ENCODE measurements around the gene KRT16. TPM values are rescaled to one million over a fixed set of nuclear protein-coding genes. Genes with fewer than 3 reads are reported as not detected.
"Not testable (repeated sequence)": the region's sequence is repeated elsewhere in the genome, so short reads cannot be mapped to it uniquely, and the experiment has no call there.

Gene KRT16
- total RNA-seq, 1 donor, result not detected

DNA sequence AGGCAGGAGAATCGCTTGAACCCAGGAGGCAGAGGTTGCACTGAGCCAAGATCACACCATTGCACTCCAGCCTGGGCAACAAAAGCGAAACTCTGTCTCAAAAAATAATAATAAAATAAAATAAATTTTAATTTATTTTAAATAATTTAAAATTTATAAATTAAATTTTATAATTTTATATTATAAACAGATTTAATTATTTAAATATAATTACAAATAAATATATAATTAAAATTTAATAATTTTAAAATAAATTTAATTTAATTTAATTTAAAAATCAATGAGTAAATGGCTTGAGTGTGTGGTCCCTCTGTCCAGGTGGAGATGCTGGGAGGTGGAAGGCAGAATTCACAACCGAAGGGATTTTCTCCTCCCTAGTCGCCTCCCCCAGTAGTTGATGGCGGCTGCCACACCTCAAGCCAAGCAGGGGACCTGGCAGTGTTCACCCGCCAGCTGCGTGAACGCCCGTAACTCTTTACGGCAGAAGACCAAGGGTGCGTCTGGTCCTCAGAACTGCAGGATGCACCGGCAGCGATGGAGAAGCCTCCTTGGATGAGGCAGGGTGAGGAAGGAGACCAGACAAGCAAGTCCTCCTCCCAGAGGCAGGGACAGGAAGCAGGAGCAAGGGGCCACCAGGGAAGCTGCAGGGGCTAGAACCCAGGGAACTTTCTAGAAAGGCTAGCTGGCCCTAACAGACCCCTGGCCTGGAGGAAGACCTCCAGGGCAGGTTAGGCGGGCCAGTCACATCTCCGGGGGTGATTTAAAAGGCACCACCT, 34.7 kb upstream of the KRT16 start:
- TF ChIP-seq, protein P1, sequence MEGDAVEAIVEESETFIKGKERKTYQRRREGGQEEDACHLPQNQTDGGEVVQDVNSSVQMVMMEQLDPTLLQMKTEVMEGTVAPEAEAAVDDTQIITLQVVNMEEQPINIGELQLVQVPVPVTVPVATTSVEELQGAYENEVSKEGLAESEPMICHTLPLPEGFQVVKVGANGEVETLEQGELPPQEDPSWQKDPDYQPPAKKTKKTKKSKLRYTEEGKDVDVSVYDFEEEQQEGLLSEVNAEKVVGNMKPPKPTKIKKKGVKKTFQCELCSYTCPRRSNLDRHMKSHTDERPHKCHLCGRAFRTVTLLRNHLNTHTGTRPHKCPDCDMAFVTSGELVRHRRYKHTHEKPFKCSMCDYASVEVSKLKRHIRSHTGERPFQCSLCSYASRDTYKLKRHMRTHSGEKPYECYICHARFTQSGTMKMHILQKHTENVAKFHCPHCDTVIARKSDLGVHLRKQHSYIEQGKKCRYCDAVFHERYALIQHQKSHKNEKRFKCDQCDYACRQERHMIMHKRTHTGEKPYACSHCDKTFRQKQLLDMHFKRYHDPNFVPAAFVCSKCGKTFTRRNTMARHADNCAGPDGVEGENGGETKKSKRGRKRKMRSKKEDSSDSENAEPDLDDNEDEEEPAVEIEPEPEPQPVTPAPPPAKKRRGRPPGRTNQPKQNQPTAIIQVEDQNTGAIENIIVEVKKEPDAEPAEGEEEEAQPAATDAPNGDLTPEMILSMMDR (IDR thresholded peaks at IDR 0.05; ENCODE audit: insufficient read depth, low read depth, low read length), result no peak
- DNase-seq (ENCODE audit: low read depth), result no peak
- H3K4me3 ChIP-seq (ENCODE audit: low read depth, low read length), result no peak overlapping the region

- no peak overlapping the region for H3K4me3 ChIP-seq (ENCODE audit: low read depth, low read length)
- TF ChIP-seq, protein P1 (IDR thresholded peaks at IDR 0.05; ENCODE audit: insufficient read depth, low read depth, low read length), result no peak
- no peak for DNase-seq (ENCODE audit: low read depth)
Observed at GRCh38 chr17:41642252-41643156, 29.9 kb upstream of the KRT16 start.

DNA sequence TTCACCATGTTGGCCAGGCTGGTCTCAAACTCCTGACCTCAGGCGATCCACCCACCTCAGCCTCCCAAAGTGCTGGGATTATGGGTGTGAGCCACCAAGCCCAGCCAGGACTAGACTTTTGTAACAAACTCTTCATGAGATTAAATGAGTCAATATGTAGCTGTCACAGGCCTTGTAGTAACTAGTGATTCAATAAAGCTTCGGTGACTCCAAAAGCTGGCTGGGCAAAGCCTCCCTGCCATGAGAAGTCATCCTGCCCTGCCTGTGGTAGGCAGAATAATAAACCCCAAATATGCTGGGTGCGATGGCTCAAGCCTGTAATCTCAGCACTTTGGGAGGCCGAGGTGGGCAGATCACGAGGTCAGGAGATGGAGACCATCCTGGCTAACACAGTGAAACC, 28.0 kb upstream of the KRT16 start:
- not testable (repeated sequence) for H3K4me3 ChIP-seq (ENCODE audit: low read depth, low read length); DNase-seq (ENCODE audit: low read depth)

DNA sequence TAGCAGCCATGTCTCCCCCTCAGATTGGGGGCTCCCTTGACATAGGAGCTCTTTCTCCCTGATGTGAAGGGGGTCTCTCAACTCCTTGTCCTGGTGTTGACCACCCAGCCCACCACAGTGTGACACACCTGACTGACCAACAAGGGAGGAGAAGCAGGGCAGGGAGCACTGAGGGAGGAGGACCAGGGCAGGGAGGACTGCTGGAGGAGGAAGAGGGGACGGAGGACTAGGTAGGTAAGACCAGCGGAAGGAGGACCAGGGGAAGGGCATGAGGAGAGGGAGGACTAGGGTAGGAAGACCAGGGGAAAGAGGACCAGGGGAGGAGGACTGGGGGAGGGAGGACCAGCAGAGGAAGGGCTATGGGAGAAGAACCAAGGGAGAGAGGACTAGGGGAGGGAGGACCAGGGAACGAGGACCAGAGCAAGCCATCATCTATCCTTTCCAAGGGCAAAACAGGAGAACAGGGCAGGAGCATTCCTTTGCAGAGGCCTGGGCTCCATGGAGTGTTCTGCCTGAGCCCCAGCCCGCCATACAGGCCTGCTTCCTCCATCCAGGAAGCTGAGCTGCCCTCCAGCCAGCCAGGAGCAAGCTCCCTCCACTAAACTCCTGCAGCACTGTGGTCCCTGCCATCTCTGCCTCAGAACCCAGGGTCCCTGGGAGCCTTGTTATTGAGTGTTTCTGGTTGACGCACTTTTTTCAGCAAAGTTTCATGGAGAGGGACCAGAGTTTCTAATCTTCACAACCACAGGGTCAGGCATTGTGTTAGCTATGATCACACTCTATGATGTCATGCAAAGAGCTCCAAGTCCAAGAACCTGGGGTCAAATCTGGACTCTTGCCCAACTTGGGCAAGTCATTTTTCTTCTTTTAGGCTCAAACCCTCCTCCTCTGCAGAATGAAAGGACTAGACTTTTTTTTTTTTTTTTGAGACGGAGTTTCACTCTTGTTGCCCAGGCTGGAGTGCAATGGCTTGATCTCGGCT, 27.2 kb upstream of the KRT16 start:
- TF ChIP-seq, protein P1 (IDR thresholded peaks at IDR 0.05; ENCODE audit: insufficient read depth, low read depth, low read length), result no peak
- no peak for DNase-seq (ENCODE audit: low read depth)
- no peak overlapping the region for H3K4me3 ChIP-seq (ENCODE audit: low read depth, low read length)

- no peak for DNase-seq (ENCODE audit: low read depth)
Observed at GRCh38 chr17:41638941-41639340, 26.4 kb upstream of the KRT16 start.

GRCh38 chr17:41638194-41638593, 25.6 kb upstream of the KRT16 start:
- no peak for DNase-seq (ENCODE audit: low read depth)
- TF ChIP-seq, protein P1 (IDR thresholded peaks at IDR 0.05; ENCODE audit: insufficient read depth, low read depth, low read length), result no peak
- no peak overlapping the region for H3K4me3 ChIP-seq (ENCODE audit: low read depth, low read length)

More at GRCh38 chr17:41638941-41639340, 26.4 kb upstream of the KRT16 start:
- TF ChIP-seq, protein P1 (IDR thresholded peaks at IDR 0.05; ENCODE audit: insufficient read depth, low read depth, low read length), result no peak
- H3K4me3 ChIP-seq (ENCODE audit: low read depth, low read length), result no peak overlapping the region

All from fibroblast of villous mesenchyme (primary cell).